IMR-90 (cell line): ENCODE measurements around the gene AUTS2. TPM values are rescaled to one million over a fixed set of nuclear protein-coding genes. Genes with fewer than 3 reads are reported as not detected.

Source experiments
- ATAC-seq: fragments of 200-7000 bp; cut with Tn5 transposase; 2 replicates; pipeline ENCODE4 v1.9.1; 2020; ENCODE audit warnings: low read depth, mild to moderate bottlenecking, moderate library complexity
- BruUV-seq: library from RNA; stranded (reverse); fragments of 400-500 nt; replicated peaks from 2 replicates; lab custom pipeline; 2021; lab: Mats Ljungman, UMichigan
- CTCF ChIA-PET: fragments of 300-600 bp; formaldehyde crosslinking; extraction: SDS; loops from one replicate; lab custom pipeline; 2021; ENCODE audit warnings: antibody characterized with exemption; lab: Yijun Ruan, JAX
- POLR2A ChIA-PET: fragments of 300-600 bp; sonication (Branson Sonifier 250); formaldehyde crosslinking; loops from one replicate; lab custom pipeline; 2022; ENCODE audit warnings: antibody characterized with exemption; ENCODE audit not compliant: unreplicated experiment; lab: Charles Lee
- DNase-seq: peaks from one replicate; pipeline ENCODE4 v3.0.0; 2013
- H2AFZ ChIP-seq: replicated peaks from 2 replicates; pipeline ENCODE3; 2013; ENCODE audit warnings: low read length, mild to moderate bottlenecking; ENCODE audit not compliant: poor library complexity
- H2AK5ac ChIP-seq: 2 replicates; pipeline ENCODE4 v1.6.1; 2013; ENCODE audit warnings: low read depth, low read length, inconsistent platforms
- H2AK9ac ChIP-seq: replicated peaks from 2 replicates; pipeline ENCODE3; 2013; ENCODE audit warnings: mild to moderate bottlenecking, low read depth, low read length, moderate library complexity; ENCODE audit not compliant: poor library complexity
- H2BK120ac ChIP-seq: 2 replicates; pipeline ENCODE4 v1.6.1; 2013; ENCODE audit warnings: low read depth, low read length, inconsistent platforms
- H2BK15ac ChIP-seq: 3 replicates; pipeline ENCODE4 v1.6.1; 2013; ENCODE audit warnings: low read depth, low read length, inconsistent platforms
- H2BK20ac ChIP-seq: 2 replicates; pipeline ENCODE4 v1.6.1; 2013; ENCODE audit warnings: low read depth, mild to moderate bottlenecking, inconsistent platforms, low read length, moderate library complexity
- H2BK5ac ChIP-seq: 2 replicates; pipeline ENCODE4 v1.6.1; 2013; ENCODE audit warnings: mild to moderate bottlenecking, low read depth, low read length, inconsistent platforms; ENCODE audit not compliant: poor library complexity, severe bottlenecking
- H3K14ac ChIP-seq: replicated peaks from 2 replicates; pipeline ENCODE4 v1.6.1; 2013; ENCODE audit warnings: low read depth, low read length, inconsistent platforms
- H3K18ac ChIP-seq: 2 replicates; pipeline ENCODE4 v1.6.1; 2013; ENCODE audit warnings: low read depth, low read length, control low read depth
- H3K23ac ChIP-seq: 2 replicates; pipeline ENCODE4 v1.6.1; 2013; ENCODE audit warnings: low read depth, low read length, inconsistent platforms
- H3K27ac ChIP-seq: 2 replicates; pipeline ENCODE4 v1.5.1; 2013; ENCODE audit warnings: mild to moderate bottlenecking, control low read depth, low read length; ENCODE audit not compliant: insufficient read depth
- H3K27me3 ChIP-seq: 2 replicates; pipeline ENCODE4 v1.6.1; 2013; ENCODE audit warnings: low read length; ENCODE audit not compliant: control insufficient read depth, insufficient read depth
- H3K36me3 ChIP-seq: 2 replicates; pipeline ENCODE4 v1.6.1; 2013; ENCODE audit warnings: low read length, mixed read lengths; ENCODE audit not compliant: control insufficient read depth, insufficient read depth
- H3K4ac ChIP-seq: 2 replicates; pipeline ENCODE4 v1.6.1; 2013; ENCODE audit warnings: low read depth, low read length, inconsistent platforms
- H3K4me1 ChIP-seq: 2 replicates; pipeline ENCODE4 v1.6.1; 2013; ENCODE audit warnings: low read length, mixed read lengths; ENCODE audit not compliant: control insufficient read depth, insufficient read depth
- H3K4me2 ChIP-seq: 2 replicates; pipeline ENCODE4 v1.6.1; 2013; ENCODE audit warnings: low read depth, mild to moderate bottlenecking, control low read depth, low read length, moderate library complexity
- H3K4me3 ChIP-seq: 2 replicates; pipeline ENCODE4 v1.5.1; 2013; ENCODE audit warnings: low read depth, mild to moderate bottlenecking, control low read depth, low read length, moderate library complexity; ENCODE audit not compliant: insufficient read depth
- H3K56ac ChIP-seq: 2 replicates; pipeline ENCODE4 v1.6.1; 2013; ENCODE audit warnings: low read length, inconsistent platforms; ENCODE audit not compliant: insufficient read depth; ENCODE audit errors: extremely low read depth
- H3K79me1 ChIP-seq, 2 experiments: 2 replicates each; pipeline ENCODE4 v1.6.1; 2013; ENCODE audit warnings: low read length in 2 of 2, inconsistent platforms in 1 of 2, low read depth in 1 of 2
- H3K9ac ChIP-seq: 2 replicates; pipeline ENCODE4 v1.6.1; 2013; ENCODE audit warnings: low read depth, low read length, control low read depth
- H3K9me1 ChIP-seq: 2 replicates; pipeline ENCODE4 v1.6.1; 2013; ENCODE audit warnings: low read length, inconsistent platforms; ENCODE audit not compliant: insufficient read depth
- H3K9me3 ChIP-seq: 2 replicates; pipeline ENCODE4 v1.6.1; 2013; ENCODE audit warnings: low read length; ENCODE audit not compliant: control insufficient read depth, insufficient read depth
- H4K20me1 ChIP-seq: 2 replicates; pipeline ENCODE4 v1.6.1; 2013; ENCODE audit warnings: low read length, inconsistent platforms; ENCODE audit not compliant: insufficient read depth
- H4K5ac ChIP-seq: 2 replicates; pipeline ENCODE4 v1.6.1; 2013; ENCODE audit warnings: mild to moderate bottlenecking, low read depth, low read length, control low read depth
- H4K8ac ChIP-seq, 2 experiments: 2 replicates each; pipeline ENCODE4 v1.6.1; 2013; ENCODE audit warnings: low read depth in 2 of 2, low read length in 2 of 2, control low read depth in 1 of 2, inconsistent platforms in 1 of 2
- H4K91ac ChIP-seq: 2 replicates; pipeline ENCODE4 v1.6.1; 2013; ENCODE audit warnings: low read depth, low read length, inconsistent platforms; ENCODE audit not compliant: insufficient read depth
- FOS ChIP-seq: fragments of 150-350 bp; IDR thresholded peaks from 2 replicates; pipeline ENCODE4 v1.6.1; 2016; ENCODE audit warnings: low read depth, low read length
- MAFK ChIP-seq: IDR thresholded peaks from 2 replicates; pipeline ENCODE4 v1.6.1; 2012; ENCODE audit warnings: low read depth, low read length, improper control_type of control experiment
- MAZ ChIP-seq: IDR thresholded peaks from 2 replicates; pipeline ENCODE4 v1.6.1; 2012; ENCODE audit warnings: low read depth, mild to moderate bottlenecking, low read length, improper control_type of control experiment, moderate library complexity, borderline replicate concordance
- POLR2A ChIP-seq: IDR thresholded peaks from 2 replicates; pipeline ENCODE4 v1.6.1; 2012; ENCODE audit warnings: mild to moderate bottlenecking, low read depth, low read length
- WGBS, 2 experiments: methylation state at CpG; one replicate each; pipeline versions ENCODE4 v1.1.5 to v1.1.7; 2013; ENCODE audit warnings: missing lambda C conversion rate in 2 of 2; ENCODE audit not compliant: insufficient read length in 1 of 2; ENCODE audit errors: extremely low coverage in 2 of 2; 5-methylcytosine and 5-hydroxymethylcytosine counted together
- dilution Hi-C: fragments of 300-500 bp; cut with HindIII; formaldehyde crosslinking; loops from one replicate; pipeline ENCODE4 v1.14.3; 2018; ENCODE audit warnings: low sequenced_read_pairs; ENCODE audit not compliant: unreplicated experiment
- in situ Hi-C: fragments of 300-500 bp; cut with MboI; formaldehyde crosslinking; loops from 3 replicates; pipeline ENCODE4 v1.14.3; 2019; ENCODE audit warnings: low sequenced_read_pairs, inconsistent platforms, mixed read lengths
- intact Hi-C: fragments of 100-400 bp; cut with micrococcal nuclease; formaldehyde crosslinking; loops from 2 replicates; pipeline ENCODE4 v1.10.0; 2022
- polyA plus RNA-seq, 3 experiments: library from polyadenylated mRNA; depleted of rRNA; stranded (reverse); fragments of >200 nt; gene quantifications; 2 replicates each; pipeline ENCODE4 v1.2.3, GENCODE V29; 2012; ENCODE audit warnings: low replicate concordance in 1 of 3
- total RNA-seq: library from RNA; depleted of rRNA; stranded (reverse); fragments of >200 nt; gene quantifications from 2 replicates; pipeline ENCODE4 v1.2.3, GENCODE V29; 2012
- TF ChIP-seq, protein P1 (sequence below): fragments of 150-350 bp; IDR thresholded peaks from 2 replicates; pipeline ENCODE4 v1.6.1; 2017; ENCODE audit warnings: mild to moderate bottlenecking, antibody characterized with exemption, low read length, low read depth
- TF ChIP-seq, protein P2 (sequence below): fragments of 150-350 bp; IDR thresholded peaks from 2 replicates; pipeline ENCODE4 v1.6.1; 2016; ENCODE audit warnings: low read depth, mild to moderate bottlenecking, low read length, moderate library complexity, borderline replicate concordance

The AUTS2 gene
- total and polyA plus RNA-seq, 2 of the 4 experiments (the other 2 are of a cell fraction) = 0.90 to 3.0 TPM

DNA sequence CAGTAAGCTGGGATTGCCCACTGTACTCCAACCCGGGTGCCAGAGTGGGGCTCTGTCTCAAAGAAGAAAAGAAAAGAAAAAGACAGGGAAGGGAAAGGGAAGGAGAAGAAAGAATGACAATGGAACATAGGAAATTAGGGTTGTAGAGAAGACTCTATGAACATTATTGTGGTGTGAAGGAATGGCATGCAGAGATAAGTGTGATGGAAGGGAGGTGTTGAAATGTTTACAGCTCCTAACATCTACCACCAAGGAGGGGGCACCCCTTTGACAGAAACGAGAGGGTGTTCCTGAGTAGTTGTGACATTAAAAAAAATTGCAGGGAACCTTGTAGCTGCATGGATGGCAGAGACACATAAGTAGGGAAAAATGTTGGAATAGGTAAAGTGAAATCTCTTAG, 27.5 kb downstream of the AUTS2 start:
- H3K4me2 ChIP-seq = no peak overlapping the region
- ChIA-PET POLR2A (no interaction called here), CTCF (no interaction called here)
- no TSS peak for BruUV-seq
- in situ Hi-C loops (no loop called here), intact Hi-C loops (no loop called here), dilution Hi-C loops (no loop called here)
- no peaks in the 10 kb centered on the region for H3K27me3 ChIP-seq
- no peaks in the 10 kb centered on the region for H3K9me3 ChIP-seq
- H2BK20ac ChIP-seq = no peak overlapping the region
- H3K36me3 ChIP-seq = no peaks in the 10 kb centered on the region
- H2AK5ac ChIP-seq = no peak overlapping the region
- no peak overlapping the region for H3K56ac ChIP-seq
- no peak overlapping the region for H2AK9ac ChIP-seq
- no peak overlapping the region for H2BK120ac ChIP-seq
- H3K4me1 ChIP-seq = no peaks in the 10 kb centered on the region
- H3K9me1 ChIP-seq = no peaks in the 10 kb centered on the region
- no peak overlapping the region for H3K18ac ChIP-seq
- H3K4ac ChIP-seq = no peak overlapping the region
- DNase-seq (no peak), ATAC-seq (no peak)
- TF ChIP-seq MAZ (no peak), MAFK (no peak), POLR2A (no peak), FOS (no peak)
- TF ChIP-seq, protein P1, sequence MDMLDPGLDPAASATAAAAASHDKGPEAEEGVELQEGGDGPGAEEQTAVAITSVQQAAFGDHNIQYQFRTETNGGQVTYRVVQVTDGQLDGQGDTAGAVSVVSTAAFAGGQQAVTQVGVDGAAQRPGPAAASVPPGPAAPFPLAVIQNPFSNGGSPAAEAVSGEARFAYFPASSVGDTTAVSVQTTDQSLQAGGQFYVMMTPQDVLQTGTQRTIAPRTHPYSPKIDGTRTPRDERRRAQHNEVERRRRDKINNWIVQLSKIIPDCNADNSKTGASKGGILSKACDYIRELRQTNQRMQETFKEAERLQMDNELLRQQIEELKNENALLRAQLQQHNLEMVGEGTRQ = no peak
- TF ChIP-seq, protein P2, sequence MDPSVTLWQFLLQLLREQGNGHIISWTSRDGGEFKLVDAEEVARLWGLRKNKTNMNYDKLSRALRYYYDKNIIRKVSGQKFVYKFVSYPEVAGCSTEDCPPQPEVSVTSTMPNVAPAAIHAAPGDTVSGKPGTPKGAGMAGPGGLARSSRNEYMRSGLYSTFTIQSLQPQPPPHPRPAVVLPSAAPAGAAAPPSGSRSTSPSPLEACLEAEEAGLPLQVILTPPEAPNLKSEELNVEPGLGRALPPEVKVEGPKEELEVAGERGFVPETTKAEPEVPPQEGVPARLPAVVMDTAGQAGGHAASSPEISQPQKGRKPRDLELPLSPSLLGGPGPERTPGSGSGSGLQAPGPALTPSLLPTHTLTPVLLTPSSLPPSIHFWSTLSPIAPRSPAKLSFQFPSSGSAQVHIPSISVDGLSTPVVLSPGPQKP = no peak
- H4K20me1 ChIP-seq = no peaks in the 10 kb centered on the region
- H3K23ac ChIP-seq = no peak overlapping the region
- no peak overlapping the region for H4K91ac ChIP-seq
- no peak overlapping the region for H3K4me3 ChIP-seq
- no peak overlapping the region for H4K8ac ChIP-seq
- no peak overlapping the region for H3K27ac ChIP-seq
- no peak overlapping the region for H3K9ac ChIP-seq
- H2AFZ ChIP-seq = no peak overlapping the region
- no peak overlapping the region for H4K5ac ChIP-seq
- H2BK15ac ChIP-seq = no peak overlapping the region
- H2BK5ac ChIP-seq = no peak overlapping the region
- no peak overlapping the region for H3K14ac ChIP-seq
- H3K79me1 ChIP-seq = no peaks in the 10 kb centered on the region
- no CpG with 5 or more reads among the region's 2 CpGs for WGBS, 2 experiments
